Smooth muscle cell (in vitro differentiated cells): ENCODE results near the gene FAM89B. TPM values are rescaled to one million over a fixed set of nuclear protein-coding genes. Genes with fewer than 3 reads are reported as not detected.

Source experiments
- DNase-seq: peaks from one replicate; lab custom pipeline; 2025; ENCODE audit not compliant: unreplicated experiment; lab: John Stamatoyannopoulos, UW
- H2AFZ ChIP-seq: fragments of 200-600 bp; sonication (generic); 2 replicates; pipeline ENCODE4 v1.6.0; 2016; ENCODE audit warnings: antibody characterized with exemption, low read depth, mild to moderate bottlenecking
- H3F3A ChIP-seq: fragments of 200-600 bp; sonication (generic); 2 replicates; pipeline ENCODE4 v1.6.0; 2017; ENCODE audit warnings: antibody characterized with exemption, low read depth
- H3K27ac ChIP-seq: fragments of 200-600 bp; sonication (generic); 2 replicates; pipeline ENCODE4 v1.5.1; 2016; ENCODE audit warnings: low read depth, mild to moderate bottlenecking
- H3K27me3 ChIP-seq: fragments of 200-600 bp; sonication (generic); 2 replicates; pipeline ENCODE4 v1.6.1; 2016; ENCODE audit warnings: low read depth, mild to moderate bottlenecking
- H3K36me3 ChIP-seq: fragments of 200-600 bp; sonication (generic); 2 replicates; pipeline ENCODE4 v1.5.1; 2016; ENCODE audit warnings: low read depth
- H3K4me1 ChIP-seq: fragments of 200-600 bp; sonication (generic); 2 replicates; pipeline ENCODE4 v1.5.1; 2016; ENCODE audit warnings: low read depth
- H3K4me2 ChIP-seq: fragments of 200-600 bp; sonication (generic); 2 replicates; pipeline ENCODE4 v1.6.0; 2016; ENCODE audit warnings: mild to moderate bottlenecking
- H3K4me3 ChIP-seq: fragments of 200-600 bp; sonication (generic); 2 replicates; pipeline ENCODE4 v1.5.1; 2016; ENCODE audit warnings: mild to moderate bottlenecking
- H3K79me2 ChIP-seq: fragments of 200-600 bp; sonication (generic); 2 replicates; pipeline ENCODE4 v1.6.0; 2016; ENCODE audit warnings: low read depth, mild to moderate bottlenecking
- H3K9ac ChIP-seq: fragments of 200-600 bp; sonication (generic); 2 replicates; pipeline ENCODE4 v1.6.0; 2016; ENCODE audit warnings: low read depth
- H3K9me3 ChIP-seq: fragments of 200-600 bp; sonication (generic); replicated peaks from 2 replicates; pipeline ENCODE4 v1.5.1; 2016; ENCODE audit warnings: low read depth
- H4K20me1 ChIP-seq: fragments of 200-600 bp; sonication (generic); 2 replicates; pipeline ENCODE4 v1.6.0; 2016; ENCODE audit warnings: low read depth
- CTCF ChIP-seq: fragments of 200-600 bp; sonication (generic); IDR thresholded peaks from 2 replicates; pipeline ENCODE4 v1.5.1; 2017; ENCODE audit warnings: borderline replicate concordance, mild to moderate bottlenecking, antibody characterized with exemption; ENCODE audit not compliant: insufficient read depth, poor library complexity, severe bottlenecking
- WGBS: methylation state at CpG from one replicate; pipeline ENCODE4 v1.1.7; 2016; ENCODE audit warnings: low lambda C conversion rate; 5-methylcytosine and 5-hydroxymethylcytosine counted together
- polyA plus RNA-seq: library from polyadenylated mRNA; unstranded; fragments of >200 nt; fragmentation: Nextera tagmentation; extraction: Ambion mirVana; gene quantifications from 2 replicates; pipeline ENCODE4 v1.2.1, GENCODE V29; 2016
- total RNA-seq: library from RNA; depleted of rRNA; stranded (reverse); fragments of >200 nt; gene quantifications from 2 replicates; pipeline ENCODE4 v1.2.3, GENCODE V29; 2014

Gene FAM89B
- total and polyA plus RNA-seq, 2 experiments from 2014 or later = 63.9 to 174 TPM

GRCh38 chr11:65556470-65557279, 15.7 kb upstream of the FAM89B start:
- Histone ChIP-seq H3K27me3 (no peaks in the 10 kb centered on the region), H3K9ac (no peak overlapping the region), H3F3A (peaks cover 38% of the 10 kb centered on the region), H3K27ac (peak overlapping the region; percentile 47), H3K79me2 (peaks cover 5% of the 10 kb centered on the region), H3K36me3 (no peaks in the 10 kb centered on the region), H3K9me3 (no peaks in the 10 kb centered on the region), H2AFZ (no peak overlapping the region), H3K4me1 (peaks cover 20% of the 10 kb centered on the region), H3K4me3 (peak overlapping the region; percentile 63), H3K4me2 (peak overlapping the region; percentile 96), H4K20me1 (peaks cover 10% of the 10 kb centered on the region)
- TF ChIP-seq CTCF = no peak
- 84% methylated on average over 12 of the region's 12 CpGs for WGBS
- no peak for DNase-seq

GRCh38 chr11:65557280-65558001, 14.9 kb upstream of the FAM89B start:
- no peaks in the 10 kb centered on the region for H3K9me3 ChIP-seq
- H3K36me3 ChIP-seq = no peaks in the 10 kb centered on the region
- peaks cover 43% of the 10 kb centered on the region for H3F3A ChIP-seq
- no peak for TF ChIP-seq CTCF
- no peak overlapping the region for H2AFZ ChIP-seq
- peak overlapping the region; percentile 96 for H3K4me2 ChIP-seq
- H3K27me3 ChIP-seq = no peaks in the 10 kb centered on the region
- peaks cover 20% of the 10 kb centered on the region for H3K4me1 ChIP-seq
- no peak for DNase-seq
- peaks cover 10% of the 10 kb centered on the region for H4K20me1 ChIP-seq
- H3K27ac ChIP-seq = peak overlapping the region; percentile 75
- peak overlapping the region; percentile 63 for H3K4me3 ChIP-seq
- H3K9ac ChIP-seq = no peak overlapping the region
- 13% methylated on average over 16 of the region's 47 CpGs for WGBS
- peaks cover 5% of the 10 kb centered on the region for H3K79me2 ChIP-seq

- peak within 1 kb of the TSS; percentile 63 for H3K4me3 ChIP-seq
- H3K79me2 ChIP-seq = peaks cover 5% of the 10 kb centered on the region
- peaks cover 43% of the 10 kb centered on the region for H3F3A ChIP-seq
- peak within 1 kb of the TSS; percentile 69 for H2AFZ ChIP-seq
- peaks cover 10% of the 10 kb centered on the region for H4K20me1 ChIP-seq
- H3K27ac ChIP-seq = peak within 1 kb of the TSS; percentile 75
- no peaks in the 10 kb centered on the region for H3K27me3 ChIP-seq
- peaks cover 20% of the 10 kb centered on the region for H3K4me1 ChIP-seq
- peak within 1 kb of the TSS; percentile 64 for H3K9ac ChIP-seq
- no peaks in the 10 kb centered on the region for H3K9me3 ChIP-seq
- no peak for TF ChIP-seq CTCF
- peak within 1 kb of the TSS; percentile 96 for H3K4me2 ChIP-seq
- WGBS = 2% methylated on average over 32 of the region's 79 CpGs
- peak; percentile 37 for DNase-seq
- H3K36me3 ChIP-seq = no peaks in the 10 kb centered on the region
These were observed 14.1 kb upstream of the FAM89B start, which contains the start of gene LTBP3 for GRCh38 chr11:65558002-65558929. Gene LTBP3 (minus strand): TSS chr11:65558359. CDS start chr11:65557959, 400 bp downstream.
